ENCODE results near the gene TMPRSS7. TPM values are rescaled to one million over a fixed set of nuclear protein-coding genes. Genes with fewer than 3 reads are reported as not detected.

Gene TMPRSS7
- total RNA-seq, 4 donors from 2014 or later, result not detected

DNA sequence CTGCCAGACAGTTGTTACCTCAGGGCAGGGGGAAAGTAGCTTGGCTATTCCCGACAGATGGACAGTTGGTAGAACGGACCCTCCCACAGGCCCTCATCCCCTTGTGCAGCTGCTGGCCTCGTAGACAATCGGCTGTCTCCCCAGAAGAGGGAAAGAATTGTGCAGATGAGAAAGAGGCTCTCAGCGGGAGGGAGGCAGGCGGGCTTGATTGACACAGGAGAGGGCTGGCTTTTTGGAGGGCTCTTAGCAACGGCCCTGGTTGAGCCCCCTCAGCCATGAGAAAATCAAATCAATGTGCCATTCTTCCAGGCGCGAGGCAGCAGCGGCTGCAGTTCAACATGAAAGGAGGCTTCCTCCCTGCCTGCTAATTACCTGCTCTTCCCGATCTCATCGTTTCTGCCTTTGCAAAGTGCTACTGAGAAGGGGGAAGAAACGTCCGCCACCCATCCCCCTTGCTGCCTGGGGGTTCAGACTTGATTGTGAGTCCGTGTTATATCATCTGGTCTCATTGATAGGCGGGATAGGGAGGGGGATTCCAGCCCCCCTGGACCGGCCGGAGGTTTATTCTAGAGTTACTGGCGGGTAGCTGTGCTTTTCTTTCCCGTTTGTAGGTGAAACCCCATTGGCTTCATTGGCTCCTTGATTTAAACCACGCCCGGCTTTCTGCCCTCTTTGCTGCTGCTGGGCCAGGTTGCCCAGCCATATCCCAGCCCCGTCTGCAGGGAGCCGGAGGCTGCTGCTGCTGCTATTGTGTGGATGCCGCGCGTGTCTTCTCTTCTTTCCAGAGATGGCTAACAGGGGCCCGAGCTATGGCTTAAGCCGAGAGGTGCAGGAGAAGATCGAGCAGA lies 35.7 kb upstream of the TMPRSS7 start, which contains the start of gene TAGLN3:
TSS of gene TAGLN3 (plus strand) at position 287 of the 848 bp plus-strand sequence. CDS start at position 788, 501 bp downstream.
- peaks cover 0 to 4% of the 10 kb centered on the region in 2 donors for H3K4me1 ChIP-seq
- no peak within 1 kb of the TSS for H3K27ac ChIP-seq
- DNase-seq, result no peak
- no peaks in the 10 kb centered on the region for H3K9me3 ChIP-seq
- H3K27me3 ChIP-seq, result no peaks in the 10 kb centered on the region
- no peaks in the 10 kb centered on the region for H3K36me3 ChIP-seq
- peak within 1 kb of the TSS; percentile 4 to 25 for H3K4me3 ChIP-seq
- TF ChIP-seq, protein P1, sequence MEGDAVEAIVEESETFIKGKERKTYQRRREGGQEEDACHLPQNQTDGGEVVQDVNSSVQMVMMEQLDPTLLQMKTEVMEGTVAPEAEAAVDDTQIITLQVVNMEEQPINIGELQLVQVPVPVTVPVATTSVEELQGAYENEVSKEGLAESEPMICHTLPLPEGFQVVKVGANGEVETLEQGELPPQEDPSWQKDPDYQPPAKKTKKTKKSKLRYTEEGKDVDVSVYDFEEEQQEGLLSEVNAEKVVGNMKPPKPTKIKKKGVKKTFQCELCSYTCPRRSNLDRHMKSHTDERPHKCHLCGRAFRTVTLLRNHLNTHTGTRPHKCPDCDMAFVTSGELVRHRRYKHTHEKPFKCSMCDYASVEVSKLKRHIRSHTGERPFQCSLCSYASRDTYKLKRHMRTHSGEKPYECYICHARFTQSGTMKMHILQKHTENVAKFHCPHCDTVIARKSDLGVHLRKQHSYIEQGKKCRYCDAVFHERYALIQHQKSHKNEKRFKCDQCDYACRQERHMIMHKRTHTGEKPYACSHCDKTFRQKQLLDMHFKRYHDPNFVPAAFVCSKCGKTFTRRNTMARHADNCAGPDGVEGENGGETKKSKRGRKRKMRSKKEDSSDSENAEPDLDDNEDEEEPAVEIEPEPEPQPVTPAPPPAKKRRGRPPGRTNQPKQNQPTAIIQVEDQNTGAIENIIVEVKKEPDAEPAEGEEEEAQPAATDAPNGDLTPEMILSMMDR (IDR thresholded peaks at IDR 0.05), result no peak
- TF ChIP-seq POLR2A (IDR thresholded peaks at IDR 0.05), result no peak
- intact Hi-C loops (cut with DNase I; ENCODE audit: low total_unique reads), result no loop called here

DNA sequence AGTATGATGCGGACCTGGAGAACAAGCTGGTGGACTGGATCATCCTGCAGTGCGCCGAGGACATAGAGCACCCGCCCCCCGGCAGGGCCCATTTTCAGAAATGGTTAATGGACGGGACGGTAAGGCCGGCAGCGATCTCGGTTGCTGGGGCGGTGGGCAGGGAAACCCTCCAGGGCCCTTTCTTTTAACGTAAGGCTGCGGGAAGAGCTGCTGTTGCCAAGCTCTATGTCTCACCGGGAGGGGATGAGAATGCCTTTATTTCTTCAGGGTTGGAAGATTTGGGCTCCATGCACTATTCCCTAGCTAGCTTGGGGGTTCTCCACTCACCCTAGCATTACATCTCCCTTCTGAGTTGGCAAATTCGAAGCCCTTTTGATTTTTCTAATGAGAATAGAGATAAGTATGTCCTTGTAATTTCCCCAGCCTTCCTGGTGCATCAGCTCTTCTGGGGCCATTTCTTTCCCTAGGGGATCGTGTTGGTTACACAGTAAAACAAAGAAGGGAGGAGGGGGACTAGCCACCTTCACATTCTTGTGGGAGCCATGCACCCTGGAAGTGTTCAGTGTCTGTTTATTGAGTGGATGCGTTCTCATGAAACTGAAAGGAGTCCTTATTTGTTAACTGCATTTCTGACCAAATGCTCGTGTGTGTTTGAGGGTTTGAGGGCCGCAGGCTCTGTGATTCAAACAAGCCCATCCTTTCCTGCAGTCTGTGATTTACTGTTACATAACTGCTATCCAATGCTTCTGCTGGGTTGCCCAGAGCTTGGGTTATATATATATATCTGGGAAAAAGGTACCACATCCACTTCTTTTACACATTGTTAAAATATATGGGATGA lies 34.8 kb upstream of the TMPRSS7 start:
- DNase-seq, result no peak
- intact Hi-C loops (cut with DNase I; ENCODE audit: low total_unique reads), result no loop called here
- TF ChIP-seq, protein P1 (IDR thresholded peaks at IDR 0.05), result no peak
- no peak for TF ChIP-seq POLR2A (IDR thresholded peaks at IDR 0.05)
- Histone ChIP-seq H3K9me3 (no peaks in the 10 kb centered on the region), H3K4me3 (peak overlapping the region in 1 of 2 donors; percentile 25), H3K27ac (no peak overlapping the region), H3K36me3 (no peaks in the 10 kb centered on the region), H3K4me1 (peaks cover 0 to 4% of the 10 kb centered on the region in 2 donors), H3K27me3 (no peaks in the 10 kb centered on the region)

DNA sequence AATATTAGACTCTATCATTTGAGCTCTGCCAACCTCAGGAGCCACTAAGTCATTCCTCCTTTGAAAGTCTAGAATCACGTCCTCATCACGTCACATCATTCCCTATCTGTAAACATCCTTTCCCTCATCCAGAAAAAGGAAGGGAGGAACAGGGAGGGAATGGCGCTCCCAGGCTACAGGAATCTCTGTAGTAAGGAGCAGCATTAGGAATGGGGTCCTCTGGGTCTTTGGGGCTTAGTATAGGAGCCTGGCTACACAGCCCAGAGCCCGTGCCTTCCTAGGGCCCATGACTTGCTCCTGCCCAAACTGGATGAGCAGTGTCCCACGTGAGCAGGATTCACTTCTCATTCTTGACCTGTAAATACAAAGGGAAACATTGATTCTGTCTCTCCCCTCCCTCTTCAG lies 34.2 kb upstream of the TMPRSS7 start:
- H3K4me1 ChIP-seq, result peaks cover 0 to 4% of the 10 kb centered on the region in 2 donors
- H3K27me3 ChIP-seq, result no peaks in the 10 kb centered on the region
- H3K9me3 ChIP-seq, result no peaks in the 10 kb centered on the region
- no peaks in the 10 kb centered on the region for H3K36me3 ChIP-seq
- H3K27ac ChIP-seq, result no peak overlapping the region
- intact Hi-C loops (cut with DNase I; ENCODE audit: low total_unique reads), result no loop called here
- TF ChIP-seq, protein P1 (IDR thresholded peaks at IDR 0.05), result no peak
- no peak for TF ChIP-seq POLR2A (IDR thresholded peaks at IDR 0.05)
- H3K4me3 ChIP-seq, result no peak overlapping the region
- DNase-seq, result no peak

DNA sequence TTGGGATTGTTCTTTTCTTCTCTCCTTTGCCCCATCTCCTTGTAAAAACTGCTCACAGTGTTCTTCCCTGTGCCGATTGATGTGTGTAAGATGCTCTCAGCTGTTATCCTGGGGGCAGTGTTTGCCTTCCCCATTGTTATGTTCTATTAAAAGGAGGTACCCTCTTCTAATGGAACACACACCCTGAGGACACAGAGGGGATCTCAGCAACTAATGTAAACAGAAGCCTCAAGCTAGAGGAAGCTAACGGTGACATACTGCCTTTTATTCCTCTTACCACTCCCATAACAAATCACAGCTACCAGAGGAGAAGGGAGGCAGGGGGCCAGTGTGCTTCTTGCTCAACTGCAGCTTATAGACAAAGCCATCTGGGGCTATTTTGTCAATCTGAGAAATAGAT lies 33.6 kb upstream of the TMPRSS7 start:
- H3K4me1 ChIP-seq, result peaks cover 0 to 4% of the 10 kb centered on the region in 2 donors
- H3K4me3 ChIP-seq, result no peak overlapping the region
- H3K9me3 ChIP-seq, result no peaks in the 10 kb centered on the region
- no peak overlapping the region for H3K27ac ChIP-seq
- H3K27me3 ChIP-seq, result no peaks in the 10 kb centered on the region
- H3K36me3 ChIP-seq, result no peaks in the 10 kb centered on the region
- no peak for TF ChIP-seq POLR2A (IDR thresholded peaks at IDR 0.05)
- TF ChIP-seq, protein P1 (IDR thresholded peaks at IDR 0.05), result no peak
- no peak for DNase-seq
- intact Hi-C loops (cut with DNase I; ENCODE audit: low total_unique reads), result no loop called here

Data from uterus (tissue), 4 donors.